ENCODE data around the gene DSG2. TPM values are rescaled to one million over a fixed set of nuclear protein-coding genes. Genes with fewer than 3 reads are reported as not detected.

The DSG2 gene
- total RNA-seq, 2 donors from 2014 or later: 19.1 to 34.0 TPM

DNA sequence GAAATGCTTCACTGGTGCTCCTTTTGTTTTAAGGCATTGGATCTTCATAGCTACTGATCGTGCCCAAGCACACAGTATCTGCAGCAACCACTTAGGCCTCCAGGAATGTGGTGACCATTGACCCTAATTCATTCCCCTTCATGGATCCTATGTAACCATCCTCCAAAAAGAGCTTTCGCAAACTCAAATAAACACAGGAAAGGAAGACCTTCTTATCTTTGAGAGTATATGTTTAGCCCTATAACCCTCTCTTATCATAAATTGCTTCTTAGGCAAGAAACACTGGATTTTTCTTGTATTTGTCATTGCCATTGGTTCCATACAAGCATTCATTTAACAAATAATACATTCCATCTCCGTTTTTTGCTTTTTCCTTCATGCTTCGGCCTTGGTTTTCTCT, 89.6 kb downstream of the DSG2 start:
- Histone ChIP-seq H3K9me3 (no peaks in the 10 kb centered on the region), H3K4me1 (peaks cover 15% of the 10 kb centered on the region), H3K4me3 (no peak overlapping the region), H3K27ac (no peak overlapping the region), H3K36me3 (replicated peaks in 1 of 2; ENCODE audit: insufficient read depth in 1 of 2, low read depth in 2 of 2) (no peaks in the 10 kb centered on the region), H3K27me3 (no peaks in the 10 kb centered on the region)
- DNase-seq: no peak
- 87 to 91% methylated on average over 4 of the region's 4 CpGs for WGBS, 2 donors
- ATAC-seq: no peak
- TF ChIP-seq POLR2A (IDR thresholded peaks at IDR 0.05): no peak
- TF ChIP-seq, protein P1, sequence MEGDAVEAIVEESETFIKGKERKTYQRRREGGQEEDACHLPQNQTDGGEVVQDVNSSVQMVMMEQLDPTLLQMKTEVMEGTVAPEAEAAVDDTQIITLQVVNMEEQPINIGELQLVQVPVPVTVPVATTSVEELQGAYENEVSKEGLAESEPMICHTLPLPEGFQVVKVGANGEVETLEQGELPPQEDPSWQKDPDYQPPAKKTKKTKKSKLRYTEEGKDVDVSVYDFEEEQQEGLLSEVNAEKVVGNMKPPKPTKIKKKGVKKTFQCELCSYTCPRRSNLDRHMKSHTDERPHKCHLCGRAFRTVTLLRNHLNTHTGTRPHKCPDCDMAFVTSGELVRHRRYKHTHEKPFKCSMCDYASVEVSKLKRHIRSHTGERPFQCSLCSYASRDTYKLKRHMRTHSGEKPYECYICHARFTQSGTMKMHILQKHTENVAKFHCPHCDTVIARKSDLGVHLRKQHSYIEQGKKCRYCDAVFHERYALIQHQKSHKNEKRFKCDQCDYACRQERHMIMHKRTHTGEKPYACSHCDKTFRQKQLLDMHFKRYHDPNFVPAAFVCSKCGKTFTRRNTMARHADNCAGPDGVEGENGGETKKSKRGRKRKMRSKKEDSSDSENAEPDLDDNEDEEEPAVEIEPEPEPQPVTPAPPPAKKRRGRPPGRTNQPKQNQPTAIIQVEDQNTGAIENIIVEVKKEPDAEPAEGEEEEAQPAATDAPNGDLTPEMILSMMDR (IDR thresholded peaks at IDR 0.05): no peak
- intact Hi-C loops (cut with DNase I): no loop called here

DNA sequence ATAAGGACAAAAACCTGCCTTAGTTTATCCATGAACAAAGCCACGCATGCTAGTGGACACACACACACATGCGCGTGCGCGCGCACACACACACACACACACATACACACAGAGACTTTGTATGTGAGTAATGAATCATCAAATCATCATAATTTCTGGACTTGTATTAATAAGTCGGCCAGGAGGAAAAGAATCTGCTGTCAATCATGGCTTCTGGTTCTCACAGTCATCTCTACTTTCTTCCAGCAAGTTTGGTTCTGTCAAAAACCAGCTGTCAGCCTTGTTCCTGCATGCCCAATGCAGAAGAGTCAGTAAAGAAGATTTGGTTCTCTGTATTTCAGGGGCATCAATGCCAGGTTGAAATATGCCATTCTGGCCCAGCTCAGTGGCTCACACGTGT, 92.6 kb downstream of the DSG2 start:
- DNase-seq: no peak
- Histone ChIP-seq H3K36me3 (replicated peaks in 1 of 2; ENCODE audit: insufficient read depth in 1 of 2, low read depth in 2 of 2) (no peaks in the 10 kb centered on the region), H3K27ac (no peak overlapping the region), H3K27me3 (no peaks in the 10 kb centered on the region), H3K4me1 (peaks cover 15% of the 10 kb centered on the region), H3K9me3 (no peaks in the 10 kb centered on the region), H3K4me3 (no peak overlapping the region)
- WGBS, 2 donors: 87 to 93% methylated on average over 8 of the region's 8 CpGs
- intact Hi-C loops (cut with DNase I): no loop called here
- ATAC-seq: no peak
- TF ChIP-seq POLR2A (IDR thresholded peaks at IDR 0.05): no peak
- TF ChIP-seq, protein P1 (IDR thresholded peaks at IDR 0.05): no peak

DNA sequence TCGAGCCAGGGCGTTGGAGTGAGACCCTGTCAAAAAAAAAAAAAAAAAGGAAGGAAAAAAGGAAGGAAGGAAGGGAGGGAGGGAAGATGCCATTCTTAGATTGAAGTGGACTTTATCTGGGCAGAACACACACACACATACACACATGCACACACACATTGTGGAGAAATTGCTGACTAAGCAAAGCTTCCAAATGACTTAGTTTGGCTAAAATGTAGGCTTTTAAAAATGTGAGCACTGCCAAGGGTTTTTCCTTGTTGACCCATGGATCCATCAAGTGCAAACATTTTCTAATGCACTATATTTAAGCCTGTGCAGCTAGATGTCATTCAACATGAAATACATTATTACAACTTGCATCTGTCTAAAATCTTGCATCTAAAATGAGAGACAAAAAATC, 93.1 kb downstream of the DSG2 start:
- ATAC-seq (no peak), DNase-seq (no peak)
- TF ChIP-seq, protein P1 (IDR thresholded peaks at IDR 0.05): no peak
- TF ChIP-seq POLR2A (IDR thresholded peaks at IDR 0.05): no peak
- Histone ChIP-seq H3K27ac (no peak overlapping the region), H3K27me3 (no peaks in the 10 kb centered on the region), H3K4me1 (peaks cover 15% of the 10 kb centered on the region), H3K4me3 (no peak overlapping the region), H3K9me3 (no peaks in the 10 kb centered on the region), H3K36me3 (replicated peaks in 1 of 2; ENCODE audit: insufficient read depth in 1 of 2, low read depth in 2 of 2) (no peaks in the 10 kb centered on the region)
- intact Hi-C loops (cut with DNase I): no loop called here
- 32 to 54% methylated on average over 2 of the region's 2 CpGs for WGBS, 2 donors

DNA sequence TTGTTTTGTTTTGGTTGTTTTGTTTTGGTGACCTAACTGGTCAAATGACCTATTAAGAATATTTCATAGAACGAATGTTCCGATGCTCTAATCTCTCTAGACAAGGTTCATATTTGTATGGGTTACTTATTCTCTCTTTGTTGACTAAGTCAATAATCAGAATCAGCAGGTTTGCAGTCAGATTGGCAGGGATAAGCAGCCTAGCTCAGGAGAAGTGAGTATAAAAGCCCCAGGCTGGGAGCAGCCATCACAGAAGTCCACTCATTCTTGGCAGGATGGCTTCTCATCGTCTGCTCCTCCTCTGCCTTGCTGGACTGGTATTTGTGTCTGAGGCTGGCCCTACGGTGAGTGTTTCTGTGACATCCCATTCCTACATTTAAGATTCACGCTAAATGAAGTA, 93.7 kb downstream of the DSG2 start, which contains the start of gene TTR:
TTR (plus strand) TSS at position 250 of the 400 bp plus-strand sequence; CDS start at position 276, 26 bp downstream.
- Histone ChIP-seq H3K9me3 (no peaks in the 10 kb centered on the region), H3K4me3 (no peak within 1 kb of the TSS), H3K4me1 (peaks cover 15% of the 10 kb centered on the region), H3K27me3 (no peaks in the 10 kb centered on the region), H3K27ac (no peak within 1 kb of the TSS), H3K36me3 (replicated peaks in 1 of 2; ENCODE audit: insufficient read depth in 1 of 2, low read depth in 2 of 2) (no peaks in the 10 kb centered on the region)
- 26 to 34% methylated on average over 5 of the region's 5 CpGs for WGBS, 2 donors
- DNase-seq (peak in 2 of 4 donors; percentile 22 to 24), ATAC-seq (peak; percentile 63)
- intact Hi-C loops (cut with DNase I): no loop called here
- TF ChIP-seq POLR2A (IDR thresholded peaks at IDR 0.05): peak in 1 of 3 donors; percentile 36
- TF ChIP-seq, protein P1 (IDR thresholded peaks at IDR 0.05): no peak

DNA sequence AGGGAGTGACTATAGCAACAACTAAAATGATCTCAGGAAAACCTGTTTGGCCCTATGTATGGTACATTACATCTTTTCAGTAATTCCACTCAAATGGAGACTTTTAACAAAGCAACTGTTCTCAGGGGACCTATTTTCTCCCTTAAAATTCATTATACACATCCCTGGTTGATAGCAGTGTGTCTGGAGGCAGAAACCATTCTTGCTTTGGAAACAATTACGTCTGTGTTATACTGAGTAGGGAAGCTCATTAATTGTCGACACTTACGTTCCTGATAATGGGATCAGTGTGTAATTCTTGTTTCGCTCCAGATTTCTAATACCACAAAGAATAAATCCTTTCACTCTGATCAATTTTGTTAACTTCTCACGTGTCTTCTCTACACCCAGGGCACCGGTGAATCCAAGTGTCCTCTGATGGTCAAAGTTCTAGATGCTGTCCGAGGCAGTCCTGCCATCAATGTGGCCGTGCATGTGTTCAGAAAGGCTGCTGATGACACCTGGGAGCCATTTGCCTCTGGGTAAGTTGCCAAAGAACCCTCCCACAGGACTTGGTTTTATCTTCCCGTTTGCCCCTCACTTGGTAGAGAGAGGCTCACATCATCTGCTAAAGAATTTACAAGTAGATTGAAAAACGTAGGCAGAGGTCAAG, 94.7 kb downstream of the DSG2 start:
- intact Hi-C loops (cut with DNase I): no loop called here
- WGBS, 2 donors: 85 to 88% methylated on average over 10 of the region's 10 CpGs

More for the DNA sequence above, 94.7 kb downstream of the DSG2 start:
- H3K36me3 ChIP-seq (replicated peaks in 1 of 2; ENCODE audit: insufficient read depth in 1 of 2, low read depth in 2 of 2): no peaks in the 10 kb centered on the region
- TF ChIP-seq, protein P1 (IDR thresholded peaks at IDR 0.05): no peak
- no peak for TF ChIP-seq POLR2A (IDR thresholded peaks at IDR 0.05)
- peaks cover 15% of the 10 kb centered on the region for H3K4me1 ChIP-seq
- no peak overlapping the region for H3K4me3 ChIP-seq
- ATAC-seq (no peak), DNase-seq (no peak)
- no peaks in the 10 kb centered on the region for H3K9me3 ChIP-seq
- no peak overlapping the region for H3K27ac ChIP-seq
- no peaks in the 10 kb centered on the region for H3K27me3 ChIP-seq
